SJCRH30 (cell line): Measurements from ENCODE around the gene GLIS1. TPM values are rescaled to one million over a fixed set of nuclear protein-coding genes. Genes with fewer than 3 reads are reported as not detected.

ENCODE experiments used
- DNase-seq, 2 experiments: peaks; one replicate each; pipeline ENCODE4 v3.0.0-alpha.2; 2015 to 2020
- H3K27ac ChIP-seq: fragments of 250-450 bp; sonication (Bioruptor Pico); 2 replicates; pipeline ENCODE4 v1.5.1; 2020; ENCODE audit warnings: mild to moderate bottlenecking, moderate library complexity
- H3K27me3 ChIP-seq: fragments of 250-450 bp; sonication (Bioruptor Pico); 2 replicates; pipeline ENCODE4 v1.5.1; 2020; ENCODE audit warnings: mild to moderate bottlenecking, moderate library complexity
- H3K36me3 ChIP-seq: fragments of 250-450 bp; sonication (Bioruptor Pico); 2 replicates; pipeline ENCODE4 v1.5.1; 2020; ENCODE audit warnings: mild to moderate bottlenecking, moderate library complexity
- H3K4me1 ChIP-seq: fragments of 250-450 bp; sonication (Bioruptor Pico); 2 replicates; pipeline ENCODE4 v1.5.1; 2020; ENCODE audit warnings: mild to moderate bottlenecking, moderate library complexity
- H3K4me3 ChIP-seq: fragments of 250-450 bp; sonication (Bioruptor Pico); 2 replicates; pipeline ENCODE4 v1.5.1; 2020; ENCODE audit warnings: mild to moderate bottlenecking, moderate library complexity
- H3K9me3 ChIP-seq: fragments of 250-450 bp; sonication (Bioruptor Pico); replicated peaks from 2 replicates; pipeline ENCODE4 v1.5.1; 2020; ENCODE audit warnings: mild to moderate bottlenecking, moderate library complexity
- total RNA-seq: library from RNA; depleted of rRNA; stranded (reverse); fragments of >200 nt; shearing (Covaris generic); gene quantifications from 2 replicates; pipeline ENCODE4 v1.2.3, GENCODE V29; 2014

GLIS1 gene
- total RNA-seq, 1 experiment from 2014 or later, result not detected

DNA sequence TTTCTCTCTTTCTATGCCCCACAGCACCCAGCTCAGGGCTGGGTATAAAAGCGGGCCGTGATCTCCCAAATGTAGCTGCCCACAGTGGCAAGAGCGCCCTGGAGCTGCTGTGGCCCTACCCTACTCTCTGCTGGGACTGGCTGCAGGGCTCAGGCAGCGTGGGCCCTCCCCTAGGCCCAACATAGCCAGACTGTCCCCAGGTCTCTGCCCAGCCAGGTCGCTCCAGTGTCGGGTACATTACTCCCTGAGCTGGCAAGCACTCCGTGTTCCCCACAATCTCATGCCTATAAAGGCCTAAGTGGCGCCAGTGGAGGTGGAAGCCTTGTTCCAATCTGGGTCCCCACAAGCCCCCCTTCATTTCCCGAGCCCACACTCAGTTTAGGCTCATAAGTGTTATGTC is 66.2 kb downstream of the GLIS1 start:
- Histone ChIP-seq H3K4me1 (no peaks in the 10 kb centered on the region), H3K27me3 (peaks cover 39% of the 10 kb centered on the region), H3K4me3 (no peak overlapping the region), H3K9me3 (no peaks in the 10 kb centered on the region), H3K27ac (no peak overlapping the region), H3K36me3 (no peaks in the 10 kb centered on the region)
- DNase-seq, result no peak

DNA sequence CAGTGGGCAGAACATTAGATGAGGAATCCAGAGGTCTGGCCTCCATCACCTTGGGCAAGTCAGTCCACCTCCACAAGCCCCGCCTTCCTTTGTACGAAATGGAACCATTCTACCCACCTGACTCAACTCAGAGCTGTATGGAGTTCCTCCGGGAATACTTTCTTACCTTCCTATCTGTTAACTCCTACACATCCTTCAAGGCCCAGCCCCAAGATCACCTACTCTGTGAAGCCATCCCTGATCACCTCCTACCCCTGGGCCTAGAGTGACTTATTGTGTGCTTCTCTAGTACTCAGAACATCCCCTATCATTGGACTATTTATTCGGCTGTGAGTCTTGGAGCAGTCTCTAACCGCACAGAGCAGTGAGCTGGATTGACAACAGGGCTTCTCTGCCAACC is 66.7 kb downstream of the GLIS1 start:
- no peaks in the 10 kb centered on the region for H3K9me3 ChIP-seq
- H3K36me3 ChIP-seq, result no peaks in the 10 kb centered on the region
- peaks cover 34% of the 10 kb centered on the region for H3K27me3 ChIP-seq
- no peak overlapping the region for H3K27ac ChIP-seq
- no peaks in the 10 kb centered on the region for H3K4me1 ChIP-seq
- DNase-seq, result no peak
- no peak overlapping the region for H3K4me3 ChIP-seq

DNA sequence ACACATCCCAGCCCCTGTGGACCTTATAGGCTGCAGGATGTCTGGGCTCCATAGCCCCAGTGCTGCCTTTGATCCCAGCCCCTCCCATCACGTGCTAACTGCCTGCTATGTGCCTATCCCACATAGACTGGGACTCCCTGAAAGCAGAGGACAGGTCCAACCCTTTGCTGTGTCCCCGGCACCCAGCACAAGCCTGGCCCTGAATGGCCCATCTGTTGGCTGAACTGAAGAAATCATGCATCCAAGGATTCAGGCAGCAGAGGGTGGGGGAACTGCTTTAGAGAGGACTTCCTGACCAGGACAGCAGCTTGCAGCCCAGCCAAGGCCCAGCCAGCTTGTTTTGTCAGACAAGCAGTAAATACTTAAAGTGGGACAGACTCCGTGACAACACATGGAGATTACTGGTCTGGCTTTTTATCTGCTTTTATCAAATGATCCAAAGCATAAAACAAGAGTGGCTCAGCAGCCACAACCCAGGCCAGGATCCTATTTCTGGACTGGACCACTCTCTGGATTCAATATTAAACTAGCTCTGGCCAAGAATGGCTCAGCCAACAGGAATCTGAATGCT is 69.3 kb downstream of the GLIS1 start:
- peaks cover 25% of the 10 kb centered on the region for H3K27me3 ChIP-seq
- H3K4me1 ChIP-seq, result no peaks in the 10 kb centered on the region
- no peak for DNase-seq
- no peak overlapping the region for H3K4me3 ChIP-seq
- no peak overlapping the region for H3K27ac ChIP-seq
- H3K36me3 ChIP-seq, result no peaks in the 10 kb centered on the region
- no peaks in the 10 kb centered on the region for H3K9me3 ChIP-seq

DNA sequence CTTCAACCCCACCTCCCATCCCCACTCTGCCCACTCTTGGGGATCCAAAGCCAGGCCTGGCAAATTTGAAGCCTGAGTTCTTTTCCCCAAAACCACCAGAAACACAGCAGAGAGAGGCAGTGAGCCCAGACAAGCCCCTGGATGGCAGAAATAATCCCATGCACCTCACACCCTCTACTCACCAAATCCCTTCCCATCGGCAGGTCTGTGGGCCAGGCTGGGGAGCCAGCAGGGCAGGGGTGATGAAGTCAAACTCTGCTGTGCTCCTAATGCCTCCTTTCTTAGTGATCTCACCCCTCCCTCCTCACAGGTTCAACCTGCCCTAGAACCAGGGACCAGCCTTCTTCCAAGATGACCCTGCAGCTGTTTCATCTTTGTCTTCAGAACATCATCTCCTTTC is 72.4 kb downstream of the GLIS1 start:
- Histone ChIP-seq H3K27me3 (peaks cover 6% of the 10 kb centered on the region; the same call in 1 of the 2 replicates), H3K27ac (no peak overlapping the region), H3K36me3 (no peaks in the 10 kb centered on the region), H3K9me3 (no peaks in the 10 kb centered on the region), H3K4me3 (no peak overlapping the region), H3K4me1 (no peaks in the 10 kb centered on the region)
- no peak for DNase-seq

DNA sequence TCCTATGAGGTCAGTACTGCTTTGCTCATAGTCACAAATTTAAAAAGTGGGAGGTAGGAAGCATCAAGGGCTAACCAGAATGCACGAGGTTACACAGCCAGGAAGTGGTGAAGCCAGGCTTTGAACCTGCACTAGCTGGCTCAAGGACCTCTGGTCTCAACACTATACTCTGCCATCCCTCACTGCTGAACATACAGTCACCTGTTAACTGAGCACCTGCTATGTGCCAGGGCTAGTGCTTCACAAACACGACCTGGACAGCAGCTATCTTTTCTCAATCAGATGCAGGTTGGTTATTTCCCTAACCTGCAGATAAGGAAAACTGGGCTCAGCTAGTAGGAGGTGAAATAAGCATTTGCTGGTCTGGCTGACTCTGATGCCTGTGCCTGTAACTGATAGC is 73.0 kb downstream of the GLIS1 start:
- no peak overlapping the region for H3K4me3 ChIP-seq
- H3K27ac ChIP-seq, result no peak overlapping the region
- no peaks in the 10 kb centered on the region for H3K4me1 ChIP-seq
- H3K36me3 ChIP-seq, result no peaks in the 10 kb centered on the region
- 0 out of 2 replicates have a peak, but pooled peaks cover 2% of the 10 kb centered on the region for H3K27me3 ChIP-seq
- no peak for DNase-seq
- no peaks in the 10 kb centered on the region for H3K9me3 ChIP-seq

DNA sequence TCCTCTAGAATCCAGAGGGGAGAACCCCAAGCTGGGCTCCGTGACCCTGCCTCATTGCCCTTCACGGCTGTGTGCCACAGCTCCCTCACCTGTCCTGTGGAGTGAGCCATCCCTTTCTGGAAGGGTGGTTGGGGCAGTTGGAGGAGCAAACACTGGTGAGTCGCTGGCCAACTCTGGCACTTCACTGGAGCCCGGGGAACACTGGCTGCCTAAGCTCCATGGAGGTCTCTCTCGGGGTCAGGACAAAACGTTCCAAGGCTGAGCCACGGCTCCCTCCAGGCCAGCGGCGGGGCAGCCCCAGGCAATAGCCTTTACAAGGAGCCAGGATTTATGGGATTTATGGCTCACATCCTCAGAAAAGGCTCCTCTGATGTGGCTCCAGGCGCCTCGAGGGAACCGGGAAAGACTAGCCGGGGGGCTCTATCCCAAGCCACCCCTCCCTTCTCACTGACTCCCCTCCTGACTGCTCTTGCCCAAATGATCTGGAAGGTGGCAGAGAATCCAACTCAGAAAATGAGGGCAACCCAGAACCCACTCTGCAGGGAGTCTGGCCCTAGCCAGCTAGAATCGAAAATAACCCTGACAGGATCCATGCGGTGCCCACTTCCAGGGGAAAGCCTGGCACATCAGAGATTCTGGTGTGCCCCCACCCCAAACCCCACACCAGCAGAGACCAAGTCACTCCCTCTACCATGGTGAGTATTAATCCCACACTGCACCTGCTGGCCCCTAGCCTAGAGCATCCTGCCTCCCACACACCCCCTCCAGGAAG is 75.2 kb downstream of the GLIS1 start:
- DNase-seq, result no peak
- no peaks in the 10 kb centered on the region for H3K9me3 ChIP-seq
- 0 out of 2 replicates have a peak, but pooled peaks cover 2% of the 10 kb centered on the region for H3K27me3 ChIP-seq
- no peak overlapping the region for H3K4me3 ChIP-seq
- H3K27ac ChIP-seq, result no peak overlapping the region
- H3K36me3 ChIP-seq, result no peaks in the 10 kb centered on the region
- no peaks in the 10 kb centered on the region for H3K4me1 ChIP-seq

DNA sequence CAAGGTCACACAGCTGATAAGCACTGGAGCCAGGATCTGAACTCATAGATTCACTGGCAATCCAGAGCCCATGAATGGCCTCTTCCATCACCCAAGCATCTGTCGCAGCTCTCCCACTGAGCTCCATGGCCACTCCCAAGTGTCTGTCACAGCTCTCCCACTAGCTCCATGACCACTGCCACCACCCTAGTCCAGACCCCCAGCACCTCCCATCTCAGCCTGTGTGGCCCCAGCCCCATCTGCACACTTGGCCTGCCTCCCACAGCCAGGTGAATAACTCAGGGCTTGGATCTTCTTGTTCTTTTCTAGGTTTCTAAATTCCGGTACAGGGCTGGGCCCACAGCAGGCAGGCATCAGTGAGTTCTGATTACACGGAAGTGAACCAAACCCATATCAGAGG is 76.0 kb downstream of the GLIS1 start:
- H3K9me3 ChIP-seq, result no peaks in the 10 kb centered on the region
- H3K4me1 ChIP-seq, result no peaks in the 10 kb centered on the region
- no peaks in the 10 kb centered on the region for H3K36me3 ChIP-seq
- peaks cover 8% of the 10 kb centered on the region for H3K27me3 ChIP-seq
- DNase-seq, result no peak
- H3K27ac ChIP-seq, result no peak overlapping the region
- no peak overlapping the region for H3K4me3 ChIP-seq

DNA sequence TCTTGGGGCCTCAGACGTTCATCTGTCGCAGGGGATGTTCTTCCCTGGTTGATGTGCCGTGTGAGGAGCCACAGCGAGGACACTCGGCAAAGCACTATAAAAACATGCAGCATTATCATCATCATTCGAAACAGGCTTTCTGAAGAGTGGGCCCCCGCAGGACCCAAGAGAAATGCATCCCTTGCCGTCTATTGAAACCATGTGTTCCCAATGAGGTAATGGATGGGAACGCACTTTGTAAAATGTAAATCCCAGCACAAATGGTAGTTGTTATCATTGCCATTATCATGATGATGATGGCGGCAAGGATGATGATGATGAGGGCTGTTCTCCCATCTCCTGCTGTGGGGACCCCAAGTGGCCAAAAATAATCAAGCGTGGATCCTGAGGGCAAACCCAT is 76.8 kb downstream of the GLIS1 start:
- peaks cover 8% of the 10 kb centered on the region for H3K27me3 ChIP-seq
- no peak overlapping the region for H3K27ac ChIP-seq
- H3K36me3 ChIP-seq, result no peaks in the 10 kb centered on the region
- no peak for DNase-seq
- H3K9me3 ChIP-seq, result no peaks in the 10 kb centered on the region
- no peak overlapping the region for H3K4me3 ChIP-seq
- H3K4me1 ChIP-seq, result no peaks in the 10 kb centered on the region

DNA sequence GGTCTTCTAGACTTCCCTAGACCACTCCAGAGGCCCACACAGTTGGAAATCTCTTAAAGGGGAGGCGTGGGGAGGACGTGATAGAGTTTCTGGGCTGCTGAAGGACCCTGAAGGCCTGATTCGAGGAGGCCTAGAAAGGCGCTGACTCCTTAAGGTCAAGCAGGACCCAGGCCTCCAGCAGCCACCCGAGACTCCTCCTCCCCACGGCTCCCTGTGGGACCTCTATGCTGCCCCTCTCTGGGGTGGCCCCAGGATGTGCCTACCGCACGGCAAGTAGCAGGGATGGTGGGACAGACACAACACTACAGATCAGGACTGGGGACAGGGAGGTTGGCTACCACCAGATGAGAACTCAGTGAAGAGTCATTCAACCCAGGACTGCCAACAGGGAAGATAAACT is 77.5 kb downstream of the GLIS1 start:
- no peak for DNase-seq
- H3K9me3 ChIP-seq, result no peaks in the 10 kb centered on the region
- H3K27me3 ChIP-seq, result peaks cover 14% of the 10 kb centered on the region
- no peaks in the 10 kb centered on the region for H3K36me3 ChIP-seq
- no peaks in the 10 kb centered on the region for H3K4me1 ChIP-seq
- H3K4me3 ChIP-seq, result no peak overlapping the region
- H3K27ac ChIP-seq, result no peak overlapping the region

DNA sequence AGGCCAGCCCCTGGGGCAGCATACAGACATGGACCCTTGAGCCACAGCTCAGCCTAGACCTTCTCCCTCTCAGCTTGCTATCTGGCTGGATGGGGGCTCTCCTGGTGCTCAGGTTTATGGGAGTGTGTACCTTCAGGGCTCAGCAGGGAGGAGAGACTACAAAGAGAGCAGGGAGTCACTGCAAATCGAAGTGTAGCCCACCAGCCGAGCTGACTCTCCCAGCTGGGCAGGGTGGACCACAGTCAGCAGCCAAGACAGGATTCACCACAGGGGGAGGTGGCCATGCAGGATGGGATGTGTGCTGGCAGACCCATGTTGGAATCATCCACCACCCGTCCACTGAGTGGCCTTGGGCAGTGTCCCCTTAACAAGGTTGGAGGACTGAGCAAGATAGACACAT is 78.3 kb downstream of the GLIS1 start:
- H3K4me1 ChIP-seq, result peaks cover 2% of the 10 kb centered on the region; the same call in 1 of the 2 replicates
- H3K36me3 ChIP-seq, result no peaks in the 10 kb centered on the region
- no peak for DNase-seq
- no peak overlapping the region for H3K4me3 ChIP-seq
- H3K27me3 ChIP-seq, result peaks cover 14% of the 10 kb centered on the region
- H3K27ac ChIP-seq, result no peak overlapping the region
- H3K9me3 ChIP-seq, result no peaks in the 10 kb centered on the region

DNA sequence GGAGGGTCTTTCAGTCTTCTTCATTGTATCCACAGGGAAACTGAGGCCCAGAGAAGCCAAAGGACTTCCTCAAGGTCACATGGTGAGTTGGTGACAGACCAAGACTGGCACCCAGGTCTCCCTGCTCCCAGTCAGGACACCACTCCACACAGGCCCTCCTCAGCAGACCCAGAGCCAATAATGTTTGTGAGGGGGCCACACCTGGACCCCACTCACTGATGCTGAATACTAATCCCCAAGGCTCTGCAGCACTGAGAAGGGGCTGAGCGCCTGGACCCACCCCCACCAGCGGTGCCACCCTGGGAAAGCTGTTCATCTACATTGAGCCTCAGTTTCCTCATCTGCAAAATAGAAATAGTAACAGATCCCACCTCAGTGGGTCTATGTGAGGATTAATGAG is 79.5 kb downstream of the GLIS1 start:
- Histone ChIP-seq H3K4me1 (peaks cover 2% of the 10 kb centered on the region; the same call in 1 of the 2 replicates), H3K36me3 (no peaks in the 10 kb centered on the region), H3K9me3 (no peaks in the 10 kb centered on the region), H3K4me3 (no peak overlapping the region), H3K27me3 (peaks cover 15% of the 10 kb centered on the region), H3K27ac (no peak overlapping the region)
- no peak for DNase-seq

DNA sequence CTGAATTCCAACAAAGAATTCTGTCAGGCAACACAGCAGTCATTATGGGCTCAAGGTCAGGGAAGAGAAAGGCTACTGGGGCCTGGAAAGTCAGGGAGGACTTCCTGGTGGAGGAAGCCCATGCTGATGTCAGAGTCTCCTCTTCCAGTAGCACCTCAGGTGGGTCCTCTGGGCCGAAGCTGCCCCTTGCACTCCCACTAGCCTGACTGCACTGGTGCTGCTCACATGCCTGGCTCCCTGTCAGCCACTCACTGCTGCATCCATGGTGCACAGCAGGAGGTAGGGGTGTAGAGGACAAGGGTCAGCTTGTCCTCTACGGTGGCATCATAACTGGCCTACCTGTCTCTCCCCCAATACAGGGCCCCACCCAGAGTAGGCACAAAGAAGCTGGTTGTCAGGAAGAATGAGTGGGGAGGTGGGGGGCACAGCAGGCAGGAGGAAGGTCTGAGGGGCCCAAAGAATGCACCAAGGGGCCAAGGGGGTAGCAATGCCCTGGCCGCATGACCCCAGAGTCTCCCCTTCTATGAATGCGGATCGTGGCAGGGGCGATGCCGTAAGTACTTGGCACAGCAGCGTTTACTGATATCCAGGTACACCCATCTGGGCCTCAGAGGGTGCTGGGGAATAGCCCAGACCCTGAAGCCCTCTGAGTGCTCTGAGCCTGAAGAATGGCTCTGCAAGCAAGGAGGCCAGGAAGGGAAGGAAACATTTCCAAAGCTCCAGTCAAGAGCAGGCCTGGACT is 80.3 kb downstream of the GLIS1 start:
- no peak for DNase-seq
- Histone ChIP-seq H3K27ac (no peak overlapping the region), H3K4me3 (no peak overlapping the region), H3K4me1 (peaks cover 2% of the 10 kb centered on the region; the same call in 1 of the 2 replicates), H3K9me3 (no peaks in the 10 kb centered on the region), H3K36me3 (no peaks in the 10 kb centered on the region), H3K27me3 (peaks cover 17% of the 10 kb centered on the region)

DNA sequence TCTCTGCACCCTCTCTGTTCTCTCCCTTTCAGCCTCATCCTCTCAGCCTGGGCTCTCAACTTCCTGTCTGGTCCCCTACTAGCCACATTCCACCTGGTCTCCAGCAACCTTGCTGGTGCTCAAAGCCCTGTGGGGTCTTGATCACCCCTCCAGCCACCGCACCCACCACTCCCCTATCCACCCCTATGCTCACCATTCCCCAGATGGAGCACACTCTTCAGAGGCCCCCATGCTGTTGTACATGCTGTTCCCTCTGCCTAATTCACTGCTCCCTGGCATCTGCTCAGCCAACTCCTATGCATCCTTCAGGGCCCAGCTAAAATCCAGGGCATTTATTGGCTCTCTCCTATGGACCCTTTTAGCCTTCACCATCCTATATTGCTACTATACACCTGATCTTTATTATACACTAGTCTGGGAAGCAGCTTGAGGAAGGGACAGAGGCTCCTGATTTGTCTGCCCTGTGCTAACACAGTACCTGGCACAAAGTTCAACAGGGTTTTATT is 81.0 kb downstream of the GLIS1 start:
- Histone ChIP-seq H3K4me1 (peaks cover 2% of the 10 kb centered on the region; the same call in 1 of the 2 replicates), H3K27ac (no peak overlapping the region), H3K9me3 (no peaks in the 10 kb centered on the region), H3K36me3 (no peaks in the 10 kb centered on the region), H3K27me3 (peaks cover 15% of the 10 kb centered on the region), H3K4me3 (no peak overlapping the region)
- DNase-seq, result no peak

DNA sequence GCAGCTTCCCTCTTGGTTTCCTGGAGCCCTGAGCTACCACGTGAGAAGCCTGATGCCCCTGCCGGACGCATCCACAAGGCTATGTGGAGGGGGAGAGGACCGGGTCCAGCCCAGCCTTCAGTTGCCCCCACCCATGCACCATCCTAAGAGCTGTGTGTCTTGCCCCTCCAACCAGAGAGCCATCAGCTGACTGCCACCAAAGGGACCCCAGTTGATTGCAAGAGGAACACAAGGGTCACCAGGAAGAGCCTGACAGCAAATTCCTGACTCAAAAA is 81.5 kb downstream of the GLIS1 start:
- peaks cover 15% of the 10 kb centered on the region for H3K27me3 ChIP-seq
- H3K9me3 ChIP-seq, result no peaks in the 10 kb centered on the region

More for the DNA sequence above, 81.5 kb downstream of the GLIS1 start:
- no peaks in the 10 kb centered on the region for H3K36me3 ChIP-seq
- H3K4me3 ChIP-seq, result no peak overlapping the region
- no peak overlapping the region for H3K27ac ChIP-seq
- peaks cover 2% of the 10 kb centered on the region; the same call in 1 of the 2 replicates for H3K4me1 ChIP-seq
- DNase-seq, result no peak
